ENCODE results near the gene PAK4. TPM values are rescaled to one million over a fixed set of nuclear protein-coding genes. Genes with fewer than 3 reads are reported as not detected.

PAK4 gene
- total RNA-seq, 1 experiment from 2014 or later = 90.1 TPM

DNA sequence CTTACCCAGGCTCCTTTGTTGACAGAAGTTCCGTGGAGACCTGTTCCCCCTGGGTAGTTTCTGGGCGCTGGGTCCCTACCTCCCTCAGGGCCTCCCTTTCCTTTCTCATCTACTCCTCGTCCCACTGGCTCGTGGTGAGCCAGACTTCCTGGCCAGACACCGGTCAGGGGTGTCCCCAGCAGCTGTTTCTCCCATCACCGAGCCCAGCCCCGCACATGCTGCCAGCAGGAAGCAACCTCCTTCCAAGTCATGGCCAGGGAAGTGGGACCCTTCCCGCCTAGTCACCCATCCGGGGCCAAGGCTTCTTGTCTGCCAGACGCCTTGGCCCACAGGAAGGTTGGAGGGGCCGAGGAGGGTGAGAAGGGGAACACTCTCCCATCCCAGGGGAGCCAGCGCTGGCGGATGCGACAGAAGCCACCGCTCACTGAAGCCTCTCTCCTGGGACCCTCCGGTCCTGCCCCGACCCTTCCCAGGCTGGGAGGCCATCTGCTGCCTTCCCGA, 5.7 kb downstream of the PAK4 start:
- intact Hi-C loops (cut with micrococcal nuclease) = no loop called here
- no peak for DNase-seq (ENCODE audit: low read depth, low spot score)
- no peaks in the 10 kb centered on the region for H3K9me2 ChIP-seq (ENCODE audit: insufficient read depth)
- peaks cover 97% of the 10 kb centered on the region for H3K79me2 ChIP-seq (ENCODE audit: insufficient read depth, low read length)
- no peak for ATAC-seq
- H3K9ac ChIP-seq (ENCODE audit: low read length) = no peak overlapping the region
- H3K4me2 ChIP-seq (ENCODE audit: low read length) = no peak overlapping the region
- H2AFZ ChIP-seq (ENCODE audit: low read depth, low read length, poor library complexity, severe bottlenecking) = no peak overlapping the region
- H3K4me3 ChIP-seq (replicated peaks in 1 of 2; ENCODE audit: low read depth in 1 of 2, low read length in 2 of 2) = no peak overlapping the region
- CTCF ChIA-PET = no interaction called here
- no peaks in the 10 kb centered on the region for H3K9me3 ChIP-seq (ENCODE audit: control insufficient read depth in 1 of 2, insufficient read depth in 1 of 2, low read depth in 1 of 2, low read length in 2 of 2)
- TF ChIP-seq, protein P1, sequence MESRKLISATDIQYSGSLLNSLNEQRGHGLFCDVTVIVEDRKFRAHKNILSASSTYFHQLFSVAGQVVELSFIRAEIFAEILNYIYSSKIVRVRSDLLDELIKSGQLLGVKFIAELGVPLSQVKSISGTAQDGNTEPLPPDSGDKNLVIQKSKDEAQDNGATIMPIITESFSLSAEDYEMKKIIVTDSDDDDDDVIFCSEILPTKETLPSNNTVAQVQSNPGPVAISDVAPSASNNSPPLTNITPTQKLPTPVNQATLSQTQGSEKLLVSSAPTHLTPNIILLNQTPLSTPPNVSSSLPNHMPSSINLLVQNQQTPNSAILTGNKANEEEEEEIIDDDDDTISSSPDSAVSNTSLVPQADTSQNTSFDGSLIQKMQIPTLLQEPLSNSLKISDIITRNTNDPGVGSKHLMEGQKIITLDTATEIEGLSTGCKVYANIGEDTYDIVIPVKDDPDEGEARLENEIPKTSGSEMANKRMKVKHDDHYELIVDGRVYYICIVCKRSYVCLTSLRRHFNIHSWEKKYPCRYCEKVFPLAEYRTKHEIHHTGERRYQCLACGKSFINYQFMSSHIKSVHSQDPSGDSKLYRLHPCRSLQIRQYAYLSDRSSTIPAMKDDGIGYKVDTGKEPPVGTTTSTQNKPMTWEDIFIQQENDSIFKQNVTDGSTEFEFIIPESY (IDR thresholded peaks at IDR 0.05; ENCODE audit: extremely low read depth, insufficient replicate concordance, low read length) = no peak
- TF ChIP-seq, protein P2, sequence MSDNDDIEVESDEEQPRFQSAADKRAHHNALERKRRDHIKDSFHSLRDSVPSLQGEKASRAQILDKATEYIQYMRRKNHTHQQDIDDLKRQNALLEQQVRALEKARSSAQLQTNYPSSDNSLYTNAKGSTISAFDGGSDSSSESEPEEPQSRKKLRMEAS (IDR thresholded peaks at IDR 0.05) = no peak
- TF ChIP-seq ZNF274 (IDR thresholded peaks at IDR 0.05; ENCODE audit: low read depth, low read length) (no peak), SRF (IDR thresholded peaks at IDR 0.05; ENCODE audit: low read depth) (no peak), EZH2 (IDR thresholded peaks at IDR 0.05) (no peak)
- RAD21 ChIA-PET (ENCODE audit: low non-redundant PET in 1 of 2, low total read pairs in 2 of 2, uncharacterized antibody in 2 of 2, unreplicated experiment in 2 of 2) = no interaction called here
- POLR2A ChIA-PET = no interaction called here
- no peak overlapping the region for H3K27ac ChIP-seq (ENCODE audit: low read depth, low read length)
- H3K36me3 ChIP-seq (ENCODE audit: control insufficient read depth in 1 of 2, insufficient read depth in 2 of 2, low read length in 2 of 2) = no peaks in the 10 kb centered on the region
- peaks cover 11 to 35% of the 10 kb centered on the region in 2 experiments for H3K4me1 ChIP-seq (ENCODE audit: control insufficient read depth in 1 of 2, insufficient read depth in 2 of 2, low read length in 2 of 2)
- no TSS peak for BruUV-seq (replicated peaks)
- peaks cover 5% of the 10 kb centered on the region; the same call in 1 of the 2 replicates for H4K20me1 ChIP-seq (ENCODE audit: insufficient read depth)
- H3K27me3 ChIP-seq (ENCODE audit: insufficient read depth, low read length) = no peaks in the 10 kb centered on the region

DNA sequence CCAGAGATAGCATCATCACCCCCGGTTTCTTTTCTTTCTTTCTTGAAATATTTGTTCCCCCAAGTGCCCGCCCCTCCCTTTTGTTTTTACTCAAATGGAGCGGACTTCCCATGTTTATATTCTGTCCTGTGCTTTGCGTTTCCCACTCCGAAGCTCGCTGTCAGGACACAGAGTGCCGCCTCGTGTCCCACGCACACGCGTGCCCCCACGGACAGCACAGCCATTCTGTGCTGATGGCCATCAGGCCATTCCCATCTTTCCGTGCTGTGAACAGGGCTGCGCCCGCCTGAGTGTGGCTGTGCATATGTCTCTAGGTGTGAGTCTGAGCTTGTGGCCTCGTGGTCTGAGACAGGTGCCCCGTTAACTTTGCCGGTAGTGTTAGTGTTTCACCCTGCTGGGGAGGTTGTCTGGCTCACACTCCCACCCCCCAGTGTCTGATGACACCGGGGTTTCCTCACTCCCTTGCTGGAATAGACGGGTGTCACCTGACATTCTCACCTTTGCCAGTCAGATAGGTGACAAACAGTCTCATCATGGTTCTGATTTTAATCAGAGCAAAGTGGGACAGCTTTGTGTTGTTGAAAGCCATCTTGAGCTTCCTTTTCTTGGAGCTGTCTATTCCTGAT, 6.9 kb downstream of the PAK4 start:
- Histone ChIP-seq H3K36me3 (ENCODE audit: control insufficient read depth in 1 of 2, insufficient read depth in 2 of 2, low read length in 2 of 2) (no peaks in the 10 kb centered on the region), H3K9ac (ENCODE audit: low read length) (no peak overlapping the region), H3K9me2 (ENCODE audit: insufficient read depth) (no peaks in the 10 kb centered on the region), H2AFZ (ENCODE audit: low read depth, low read length, poor library complexity, severe bottlenecking) (no peak overlapping the region), H3K4me3 (replicated peaks in 1 of 2; ENCODE audit: low read depth in 1 of 2, low read length in 2 of 2) (no peak overlapping the region), H3K79me2 (ENCODE audit: insufficient read depth, low read length) (peaks cover 97% of the 10 kb centered on the region), H3K4me2 (ENCODE audit: low read length) (no peak overlapping the region), H3K4me1 (ENCODE audit: control insufficient read depth in 1 of 2, insufficient read depth in 2 of 2, low read length in 2 of 2) (peaks cover 11 to 32% of the 10 kb centered on the region in 2 experiments), H3K27ac (ENCODE audit: low read depth, low read length) (no peak overlapping the region), H3K27me3 (ENCODE audit: insufficient read depth, low read length) (no peaks in the 10 kb centered on the region), H3K9me3 (ENCODE audit: control insufficient read depth in 1 of 2, insufficient read depth in 1 of 2, low read depth in 1 of 2, low read length in 2 of 2) (no peaks in the 10 kb centered on the region), H4K20me1 (ENCODE audit: insufficient read depth) (no peaks in the 10 kb centered on the region)
- BruUV-seq (replicated peaks) = no TSS peak
- intact Hi-C loops (cut with micrococcal nuclease) = no loop called here
- ChIA-PET POLR2A (interaction anchor here (0.6 to 1.1 kb wide), 3 partner anchors 22 to 273 kb away, joined by 3 to 4 read pairs (median 3); no protein-coding TSS in a partner anchor), CTCF (interaction anchor here (1.0 kb wide), 1 partner anchor 23 kb away, joined by 5 read pairs; no protein-coding TSS in a partner anchor), RAD21 (ENCODE audit: low non-redundant PET in 1 of 2, low total read pairs in 2 of 2, uncharacterized antibody in 2 of 2, unreplicated experiment in 2 of 2) (no interaction called here)
- ATAC-seq = no peak
- no peak for DNase-seq (ENCODE audit: low read depth, low spot score)
- TF ChIP-seq ZFX (IDR thresholded peaks at IDR 0.05) (no peak), ELF1 (IDR thresholded peaks at IDR 0.05; ENCODE audit: borderline replicate concordance, low read depth) (no peak), TCF7L2 (IDR thresholded peaks at IDR 0.05; ENCODE audit: borderline replicate concordance, extremely low read depth, insufficient read depth, insufficient read length) (no peak), EZH2phosphoT487 (IDR thresholded peaks at IDR 0.05; ENCODE audit: borderline replicate concordance) (no peak), SP1 (IDR thresholded peaks at IDR 0.05; ENCODE audit: low read depth) (no peak), SRF (IDR thresholded peaks at IDR 0.05; ENCODE audit: low read depth) (no peak), POLR2AphosphoS5 (IDR thresholded peaks at IDR 0.05; ENCODE audit: low read depth, low read length) (no peak), FOSL1 (IDR thresholded peaks at IDR 0.05; ENCODE audit: low read depth) (no peak), RAD21 (IDR thresholded peaks at IDR 0.05; ENCODE audit: low read depth) (no peak), ZNF274 (IDR thresholded peaks at IDR 0.05; ENCODE audit: low read depth, low read length) (no peak), CEBPB (IDR thresholded peaks at IDR 0.05; ENCODE audit: low read depth) (no peak)
- TF ChIP-seq, protein P3, sequence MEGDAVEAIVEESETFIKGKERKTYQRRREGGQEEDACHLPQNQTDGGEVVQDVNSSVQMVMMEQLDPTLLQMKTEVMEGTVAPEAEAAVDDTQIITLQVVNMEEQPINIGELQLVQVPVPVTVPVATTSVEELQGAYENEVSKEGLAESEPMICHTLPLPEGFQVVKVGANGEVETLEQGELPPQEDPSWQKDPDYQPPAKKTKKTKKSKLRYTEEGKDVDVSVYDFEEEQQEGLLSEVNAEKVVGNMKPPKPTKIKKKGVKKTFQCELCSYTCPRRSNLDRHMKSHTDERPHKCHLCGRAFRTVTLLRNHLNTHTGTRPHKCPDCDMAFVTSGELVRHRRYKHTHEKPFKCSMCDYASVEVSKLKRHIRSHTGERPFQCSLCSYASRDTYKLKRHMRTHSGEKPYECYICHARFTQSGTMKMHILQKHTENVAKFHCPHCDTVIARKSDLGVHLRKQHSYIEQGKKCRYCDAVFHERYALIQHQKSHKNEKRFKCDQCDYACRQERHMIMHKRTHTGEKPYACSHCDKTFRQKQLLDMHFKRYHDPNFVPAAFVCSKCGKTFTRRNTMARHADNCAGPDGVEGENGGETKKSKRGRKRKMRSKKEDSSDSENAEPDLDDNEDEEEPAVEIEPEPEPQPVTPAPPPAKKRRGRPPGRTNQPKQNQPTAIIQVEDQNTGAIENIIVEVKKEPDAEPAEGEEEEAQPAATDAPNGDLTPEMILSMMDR (IDR thresholded peaks at IDR 0.05 in 2 of 3, conservative IDR thresholded peaks at IDR 0.05 in 1 of 3; ENCODE audit: borderline replicate concordance in 1 of 3, insufficient read depth in 1 of 3, low read depth in 2 of 3, low read length in 2 of 3) = no peak
- TF ChIP-seq, protein P2 (IDR thresholded peaks at IDR 0.05) = no peak
